ENCODE data around the gene SCARB1. TPM values are rescaled to one million over a fixed set of nuclear protein-coding genes. Genes with fewer than 3 reads are reported as not detected.

SCARB1 gene
- total RNA-seq, 1 experiment from 2014 or later, result 31.3 TPM

- no peak for TF ChIP-seq CTCF (conservative IDR thresholded peaks at IDR 0.05)
- no peak overlapping the region for H3K18ac ChIP-seq (ENCODE audit: insufficient read length, low read depth, low read length)
- no peak overlapping the region for H2AFZ ChIP-seq (ENCODE audit: low read length)
- no peak overlapping the region for H3T11ph ChIP-seq (ENCODE audit: low read length)
- H3K4me2 ChIP-seq (ENCODE audit: insufficient read depth, insufficient read length, low read length), result no peak overlapping the region
- H3K56ac ChIP-seq (ENCODE audit: insufficient read length, low read depth, low read length), result no peak overlapping the region
- no peak overlapping the region for H2BK15ac ChIP-seq (ENCODE audit: low read depth, low read length)
- no peak overlapping the region for H3K27ac ChIP-seq (ENCODE audit: insufficient read length, low read depth, low read length)
- no peak overlapping the region for H2BK20ac ChIP-seq (ENCODE audit: low read depth, low read length, poor library complexity, severe bottlenecking)
- no peak overlapping the region; the same call in 1 of the 2 replicates for H3K14ac ChIP-seq (ENCODE audit: insufficient read depth, low read length)
- no peak overlapping the region for H4K5ac ChIP-seq (ENCODE audit: insufficient read length, low read depth, low read length)
- H2BK5ac ChIP-seq (ENCODE audit: insufficient read length, low read length), result no peak overlapping the region
- H3K4me1 Mint-ChIP-seq, result peaks cover 17 to 34% of the 10 kb centered on the region in 2 experiments
- H3K23me2 ChIP-seq (ENCODE audit: insufficient read length, low read depth, low read length, poor library complexity, severe bottlenecking), result no peaks in the 10 kb centered on the region
- no CpG with 5 or more reads among the region's 7 CpGs for WGBS (ENCODE audit: extremely low coverage, insufficient read length, low lambda C conversion rate)
- H3K9ac ChIP-seq (ENCODE audit: extremely low read depth, insufficient read length, low read length), result no peak overlapping the region
- H3K27me3 ChIP-seq (ENCODE audit: insufficient read depth, low read length), result no peaks in the 10 kb centered on the region
- no peak for DNase-seq
- H3K4ac ChIP-seq (ENCODE audit: low read depth, low read length), result no peak overlapping the region
- H4K20me1 ChIP-seq (ENCODE audit: control insufficient read depth, insufficient read depth, insufficient read length), result no peaks in the 10 kb centered on the region
- H3K27ac Mint-ChIP-seq, result no peak overlapping the region
- H3K4me3 Mint-ChIP-seq, result no peak overlapping the region
- no peak overlapping the region for H4K91ac ChIP-seq (ENCODE audit: insufficient read length, low read depth, low read length)
- no peaks in the 10 kb centered on the region for H3K36me3 Mint-ChIP-seq (ENCODE audit: insufficient read depth in 1 of 3, low read depth in 3 of 3)
- H2AK5ac ChIP-seq (ENCODE audit: insufficient read length, low read length), result no peak overlapping the region
- no peaks in the 10 kb centered on the region for H3K79me2 ChIP-seq (ENCODE audit: insufficient read depth, low read length)
- H2BK120ac ChIP-seq (ENCODE audit: low read depth, low read length, poor library complexity, severe bottlenecking), result no peak overlapping the region
- H3K23ac ChIP-seq (ENCODE audit: insufficient read length, low read depth, low read length), result no peak overlapping the region
- no peaks in the 10 kb centered on the region for H3K79me1 ChIP-seq (ENCODE audit: insufficient read depth, low read depth, low read length, poor library complexity, severe bottlenecking)
- H2BK12ac ChIP-seq (ENCODE audit: insufficient read length, low read depth, low read length), result no peak overlapping the region
- no peak overlapping the region for H4K8ac ChIP-seq (replicated peaks; ENCODE audit: insufficient read length, low read depth, low read length)
- H3K27me3 Mint-ChIP-seq (ENCODE audit: low read depth), result no peaks in the 10 kb centered on the region; the same call in none of the 2 replicates
- H3K4me1 ChIP-seq (ENCODE audit: insufficient read depth, low read length), result no peaks in the 10 kb centered on the region; the same call in 1 of the 2 replicates
- H3K9me3 ChIP-seq (ENCODE audit: control insufficient read depth, low read depth, low read length), result no peaks in the 10 kb centered on the region
- H3K9me3 Mint-ChIP-seq, result no peaks in the 10 kb centered on the region; a peak in 1 of 5 replicates
These were observed 122.5 kb downstream of the SCARB1 start for GRCh38 chr12:124741211-124741610.
